CD14-positive monocyte (primary cell): ENCODE results near the gene DNAJC27. TPM values are rescaled to one million over a fixed set of nuclear protein-coding genes. Genes with fewer than 3 reads are reported as not detected.
A peak's percentile ranks its signal among the peaks of the same experiment; 100 is the strongest.

Experiments used
- DNase-seq, 3 donors: peaks; one replicate each; pipeline ENCODE4 v3.0.0-alpha.2; 2011 to 2022
- H2AFZ ChIP-seq: 2 replicates; pipeline ENCODE4 v1.6.0; 2012; ENCODE audit warnings: mild to moderate bottlenecking, low read depth, low read length, inconsistent platforms; ENCODE audit not compliant: insufficient read depth, poor library complexity, severe bottlenecking
- H3K27ac ChIP-seq, 2 donors: 1 replicate in 1 of 2; 2 replicates in 1 of 2; pipeline ENCODE4 v1.5.1; 2012 to 2013; ENCODE audit warnings: low read length in 2 of 2, control low read depth in 1 of 2, inconsistent platforms in 1 of 2, low read depth in 1 of 2, mild to moderate bottlenecking in 1 of 2
- H3K27me3 ChIP-seq, 2 donors: one replicate each; pipeline versions ENCODE4 v1.6.0 to v1.6.1; 2011 to 2013; ENCODE audit warnings: low read length in 2 of 2; ENCODE audit not compliant: control insufficient read depth in 2 of 2, insufficient read depth in 2 of 2
- H3K36me3 ChIP-seq, 2 donors: replicated peaks in 1 of 2; 1 replicate in 1 of 2; 2 replicates in 1 of 2; pipeline versions ENCODE4 v1.5.1 to v1.6.1; 2012 to 2013; ENCODE audit warnings: low read length in 2 of 2, control low read depth in 1 of 2, inconsistent platforms in 1 of 2, mild to moderate bottlenecking in 1 of 2; ENCODE audit not compliant: insufficient read depth in 2 of 2, control insufficient read depth in 1 of 2
- H3K4me1 ChIP-seq, 2 donors: 1 replicate in 1 of 2; 2 replicates in 1 of 2; pipeline versions ENCODE4 v1.5.1 to v1.6.1; 2012 to 2013; ENCODE audit warnings: low read length in 2 of 2, control low read depth in 1 of 2, inconsistent platforms in 1 of 2, mild to moderate bottlenecking in 1 of 2, moderate library complexity in 1 of 2; ENCODE audit not compliant: insufficient read depth in 2 of 2, control insufficient read depth in 1 of 2
- H3K4me2 ChIP-seq: replicated peaks from 2 replicates; pipeline ENCODE3; 2012; ENCODE audit warnings: low read length, moderate library complexity, mild to moderate bottlenecking; ENCODE audit not compliant: poor library complexity, severe bottlenecking; ENCODE audit errors: extremely low read depth
- H3K4me3 ChIP-seq, 3 experiments: fragments of 200-600 bp in 1 of 3; sonication (generic) in 1 of 3; replicated peaks in 1 of 3; 1 replicate in 2 of 3; 2 replicates in 1 of 3; pipeline ENCODE4 v1.5.1; 2011 to 2013; ENCODE audit warnings: low read length in 3 of 3, mild to moderate bottlenecking in 3 of 3, control low read depth in 2 of 3, low read depth in 2 of 3, inconsistent platforms in 1 of 3, moderate library complexity in 1 of 3
- H3K79me2 ChIP-seq: 2 replicates; pipeline ENCODE4 v1.6.0; 2012; ENCODE audit warnings: mild to moderate bottlenecking, control low read depth, inconsistent platforms, low read length, moderate library complexity; ENCODE audit not compliant: insufficient read depth
- H3K9ac ChIP-seq: 2 replicates; pipeline ENCODE4 v1.6.0; 2017; ENCODE audit warnings: low read length, mild to moderate bottlenecking; ENCODE audit not compliant: insufficient read depth, poor library complexity, severe bottlenecking
- H3K9me3 ChIP-seq, 2 donors: replicated peaks in 1 of 2; 1 replicate in 1 of 2; 2 replicates in 1 of 2; pipeline versions ENCODE4 v1.5.1 to v1.6.1; 2012 to 2013; ENCODE audit warnings: low read length in 2 of 2, control low read depth in 1 of 2; ENCODE audit not compliant: control insufficient read depth in 1 of 2, insufficient read depth in 1 of 2
- H4K20me1 ChIP-seq: 2 replicates; pipeline ENCODE4 v1.6.0; 2012; ENCODE audit warnings: mild to moderate bottlenecking, low read length, control low read depth, moderate library complexity; ENCODE audit not compliant: insufficient read depth
- H3K27ac Mint-ChIP-seq, 7 donors: one replicate each; pipeline ENCODE4 v1.8.0; 2020; ENCODE audit warnings: mild to moderate bottlenecking in 7 of 7, mixed read lengths in 7 of 7, moderate library complexity in 6 of 7, inconsistent platforms in 2 of 7
- H3K27me3 Mint-ChIP-seq, 3 donors: one replicate each; pipeline ENCODE4 v1.8.0; 2021 to 2022; ENCODE audit warnings: low read depth in 3 of 3, mild to moderate bottlenecking in 3 of 3, mixed read lengths in 3 of 3, moderate library complexity in 3 of 3, inconsistent platforms in 1 of 3
- H3K36me3 Mint-ChIP-seq, 2 donors: one replicate each; pipeline ENCODE4 v1.8.0; 2020; ENCODE audit warnings: mixed read lengths in 2 of 2, inconsistent platforms in 1 of 2, mild to moderate bottlenecking in 1 of 2
- H3K4me1 Mint-ChIP-seq: one replicate; pipeline ENCODE4 v1.8.0; 2020; ENCODE audit warnings: mild to moderate bottlenecking, mixed read lengths
- H3K4me3 Mint-ChIP-seq, 2 donors: one replicate each; pipeline ENCODE4 v1.8.0; 2020; ENCODE audit warnings: mild to moderate bottlenecking in 2 of 2, mixed read lengths in 2 of 2, moderate library complexity in 1 of 2
- H3K9me3 Mint-ChIP-seq, 7 donors: one replicate each; pipeline ENCODE4 v1.8.0; 2020 to 2022; ENCODE audit warnings: mixed read lengths in 7 of 7, mild to moderate bottlenecking in 6 of 7, moderate library complexity in 6 of 7, inconsistent platforms in 2 of 7
- CTCF ChIP-seq: fragments of 200-600 bp; IDR thresholded peaks from one replicate; pipeline ENCODE4 v1.8.0; 2022; ENCODE audit warnings: antibody characterized with exemption, mild to moderate bottlenecking
- WGBS: methylation state at CpG from one replicate; pipeline ENCODE4 v1.1.5; 2013; ENCODE audit warnings: missing lambda C conversion rate; ENCODE audit not compliant: insufficient coverage; 5-methylcytosine and 5-hydroxymethylcytosine counted together
- intact Hi-C, 2 donors: fragments of 100-400 bp; cut with micrococcal nuclease; formaldehyde crosslinking; loops; one replicate each; pipeline versions ENCODE4 v1.15.0 to v1.15.1; 2023
- polyA plus RNA-seq, 3 donors: library from polyadenylated mRNA; depleted of rRNA in 1 of 3; unstranded in 2 of 3; stranded (reverse) in 1 of 3; fragments of 300-500 nt in 2 of 3; fragments of >200 nt in 1 of 3; fragmentation: Illumina TruSeq in 2 of 3; gene quantifications; 1 replicate in 2 of 3; 2 replicates in 1 of 3; pipeline ENCODE4 v1.2.3, GENCODE V29; 2012 to 2021

The DNAJC27 gene
- polyA plus RNA-seq, 3 donors: 0.86 to 2.8 (median 2.2) TPM

GRCh38 chr2:24957976-24958375 is 13.8 kb downstream of the DNAJC27 start:
- H4K20me1 ChIP-seq: no peaks in the 10 kb centered on the region
- no peak for TF ChIP-seq CTCF
- Mint-ChIP-seq H3K36me3 (peaks cover 82 to 84% of the 10 kb centered on the region in 2 donors), H3K4me1 (no peaks in the 10 kb centered on the region), H3K27ac (no peak overlapping the region), H3K9me3 (peaks cover 7 to 14% (median 13%) of the 10 kb centered on the region in 7 donors), H3K27me3 (no peaks in the 10 kb centered on the region), H3K4me3 (no peak overlapping the region)
- H3K4me1 ChIP-seq: no peaks in the 10 kb centered on the region
- no peak overlapping the region for H3K9ac ChIP-seq
- H3K4me3 ChIP-seq: no peak overlapping the region
- H3K36me3 ChIP-seq: peaks cover 51 to 99% of the 10 kb centered on the region in 2 donors
- no peak overlapping the region for H2AFZ ChIP-seq
- peaks cover 4 to 16% of the 10 kb centered on the region in 2 donors for H3K9me3 ChIP-seq
- H3K27me3 ChIP-seq: no peaks in the 10 kb centered on the region
- no CpG with 5 or more reads among the region's 2 CpGs for WGBS
- H3K4me2 ChIP-seq: no peak overlapping the region
- intact Hi-C loops: no loop called here
- H3K79me2 ChIP-seq: no peaks in the 10 kb centered on the region
- DNase-seq: no peak
- H3K27ac ChIP-seq: no peak overlapping the region

DNA sequence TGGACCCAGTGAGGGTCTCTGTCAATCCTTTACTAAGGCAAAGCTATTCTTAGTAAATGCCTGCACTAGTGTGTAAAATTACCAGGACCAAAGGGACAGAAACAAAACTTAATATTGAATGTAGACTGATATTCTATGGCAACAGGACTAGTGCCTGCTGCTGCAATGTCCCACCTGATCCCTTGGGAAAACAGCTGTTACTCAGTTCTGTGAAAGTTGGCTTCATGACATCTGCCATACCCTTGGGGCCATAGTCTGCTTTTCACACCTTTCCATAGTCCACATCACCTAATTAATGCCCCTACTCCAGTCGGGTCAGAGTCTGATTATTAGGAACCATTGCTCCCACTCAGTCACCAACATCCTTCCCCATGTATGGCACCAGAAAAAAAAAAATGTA is 14.5 kb downstream of the DNAJC27 start:
- Histone ChIP-seq H3K27me3 (no peaks in the 10 kb centered on the region), H3K9me3 (peaks cover 4 to 16% of the 10 kb centered on the region in 2 donors), H4K20me1 (no peaks in the 10 kb centered on the region), H3K9ac (no peak overlapping the region), H2AFZ (no peak overlapping the region), H3K27ac (no peak overlapping the region), H3K4me3 (no peak overlapping the region), H3K36me3 (peaks cover 49 to 99% of the 10 kb centered on the region in 2 donors), H3K4me1 (no peaks in the 10 kb centered on the region), H3K4me2 (no peak overlapping the region), H3K79me2 (no peaks in the 10 kb centered on the region)
- Mint-ChIP-seq H3K4me1 (no peaks in the 10 kb centered on the region), H3K9me3 (peaks cover 7 to 14% (median 13%) of the 10 kb centered on the region in 7 donors), H3K36me3 (peaks cover 81 to 82% of the 10 kb centered on the region in 2 donors), H3K27me3 (no peaks in the 10 kb centered on the region), H3K4me3 (no peak overlapping the region), H3K27ac (peak overlapping the region in 1 of 7 donors; percentile 58)
- no peak for TF ChIP-seq CTCF
- intact Hi-C loops: no loop called here
- no CpG with 5 or more reads among the region's 1 CpG for WGBS
- no peak for DNase-seq
